GM21526 (cell line): ENCODE data around the gene LGALS3BP.

Source experiments
- ATAC-seq: cut with Tn5 transposase; IDR thresholded peaks from one replicate; pipeline ENCODE4 v1.9.1; 2021; ENCODE audit warnings: moderate library complexity; ENCODE audit not compliant: unreplicated experiment, low FRiP score

Gene LGALS3BP

GRCh38 chr17:78922816-78923498 lies 56.8 kb downstream of the LGALS3BP start:
- ATAC-seq, result no peak

GRCh38 chr17:78921437-78921971 lies 58.2 kb downstream of the LGALS3BP start:
- ATAC-seq, result no peak
